ENCODE measurements around the gene SIPA1. TPM values are rescaled to one million over a fixed set of nuclear protein-coding genes. Genes with fewer than 3 reads are reported as not detected.

SIPA1 gene, protein sequence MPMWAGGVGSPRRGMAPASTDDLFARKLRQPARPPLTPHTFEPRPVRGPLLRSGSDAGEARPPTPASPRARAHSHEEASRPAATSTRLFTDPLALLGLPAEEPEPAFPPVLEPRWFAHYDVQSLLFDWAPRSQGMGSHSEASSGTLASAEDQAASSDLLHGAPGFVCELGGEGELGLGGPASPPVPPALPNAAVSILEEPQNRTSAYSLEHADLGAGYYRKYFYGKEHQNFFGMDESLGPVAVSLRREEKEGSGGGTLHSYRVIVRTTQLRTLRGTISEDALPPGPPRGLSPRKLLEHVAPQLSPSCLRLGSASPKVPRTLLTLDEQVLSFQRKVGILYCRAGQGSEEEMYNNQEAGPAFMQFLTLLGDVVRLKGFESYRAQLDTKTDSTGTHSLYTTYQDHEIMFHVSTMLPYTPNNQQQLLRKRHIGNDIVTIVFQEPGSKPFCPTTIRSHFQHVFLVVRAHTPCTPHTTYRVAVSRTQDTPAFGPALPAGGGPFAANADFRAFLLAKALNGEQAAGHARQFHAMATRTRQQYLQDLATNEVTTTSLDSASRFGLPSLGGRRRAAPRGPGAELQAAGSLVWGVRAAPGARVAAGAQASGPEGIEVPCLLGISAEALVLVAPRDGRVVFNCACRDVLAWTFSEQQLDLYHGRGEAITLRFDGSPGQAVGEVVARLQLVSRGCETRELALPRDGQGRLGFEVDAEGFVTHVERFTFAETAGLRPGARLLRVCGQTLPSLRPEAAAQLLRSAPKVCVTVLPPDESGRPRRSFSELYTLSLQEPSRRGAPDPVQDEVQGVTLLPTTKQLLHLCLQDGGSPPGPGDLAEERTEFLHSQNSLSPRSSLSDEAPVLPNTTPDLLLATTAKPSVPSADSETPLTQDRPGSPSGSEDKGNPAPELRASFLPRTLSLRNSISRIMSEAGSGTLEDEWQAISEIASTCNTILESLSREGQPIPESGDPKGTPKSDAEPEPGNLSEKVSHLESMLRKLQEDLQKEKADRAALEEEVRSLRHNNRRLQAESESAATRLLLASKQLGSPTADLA
- polyA plus RNA-seq (2013, experiment 1 of 2), result 35.0 TPM
- 34.6 TPM for polyA plus RNA-seq (2013, experiment 2 of 2)

DNA sequence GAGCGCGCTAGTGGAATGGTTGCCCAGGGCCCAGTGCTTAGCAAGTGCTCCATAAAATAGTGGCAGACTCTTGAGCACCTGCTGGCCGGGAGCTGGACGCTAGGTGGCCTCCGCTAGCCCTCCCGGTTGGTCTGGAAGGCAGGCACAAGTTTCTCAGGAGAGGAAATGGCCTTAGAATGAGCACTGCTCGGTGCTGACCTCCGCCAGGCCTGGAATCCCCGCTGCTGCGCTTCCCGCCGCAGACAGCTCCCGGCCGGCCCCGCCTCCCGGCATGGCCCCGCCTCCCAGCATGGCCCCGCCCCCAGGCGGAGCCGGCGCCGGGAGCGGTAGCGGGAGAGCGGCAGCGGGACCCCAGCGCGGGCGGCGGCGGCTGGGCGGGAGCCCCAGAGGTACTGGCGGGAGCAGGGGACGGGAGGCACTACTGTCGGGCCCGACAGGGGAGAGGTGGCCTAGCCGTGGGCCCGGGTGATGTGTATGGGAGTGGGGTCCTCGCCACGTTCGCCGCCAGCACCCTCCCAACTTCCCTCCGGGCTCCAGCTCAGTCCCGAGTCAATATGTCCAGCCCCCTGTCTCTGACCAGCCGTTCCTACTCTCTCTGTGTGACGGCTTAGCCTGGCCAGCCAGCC lies at the start of gene SIPA1:
TSS of gene SIPA1 (plus strand) at position 308 of the 626 bp plus-strand sequence. CDS start 2,821 bp downstream, outside the sequence.
- peaks cover 56 to 75% of the 10 kb centered on the region in 2 experiments for H3K36me3 ChIP-seq (ENCODE audit: control insufficient read depth in 1 of 2, insufficient read depth in 2 of 2, low read depth in 1 of 2, low read length in 2 of 2)
- WGBS, result 4% methylated on average over 21 of the region's 46 CpGs
- peak within 1 kb of the TSS; percentile 54 for H2AFZ ChIP-seq (ENCODE audit: low read depth, low read length)
- H2BK12ac ChIP-seq (ENCODE audit: low read length in 2 of 2), result peak within 1 kb of the TSS; percentile 11 to 38
- peak within 1 kb of the TSS; percentile 80 for H3K27ac ChIP-seq (ENCODE audit: low read length, poor library complexity, severe bottlenecking)
- no peak within 1 kb of the TSS for H2BK120ac ChIP-seq (ENCODE audit: low read depth, low read length)
- no peaks in the 10 kb centered on the region for H3K27me3 ChIP-seq (ENCODE audit: control insufficient read depth in 1 of 2, insufficient read depth in 1 of 2, low read length in 2 of 2)
- H2BK5ac ChIP-seq (ENCODE audit: low read depth, low read length, poor library complexity, severe bottlenecking), result peak within 1 kb of the TSS; percentile 8
- H3K9me3 ChIP-seq (ENCODE audit: control insufficient read depth, low read length), result no peaks in the 10 kb centered on the region
- H2BK15ac ChIP-seq (ENCODE audit: low read depth, poor library complexity, severe bottlenecking), result peak within 1 kb of the TSS; percentile 91
- H3K4me2 ChIP-seq (ENCODE audit: low read length, poor library complexity, severe bottlenecking), result peak within 1 kb of the TSS; percentile 76
- peak within 1 kb of the TSS in 1 of 2 experiments; percentile 72 for H3K14ac ChIP-seq (ENCODE audit: low read length in 2 of 2)
- peak within 1 kb of the TSS; percentile 77 for H2AK5ac ChIP-seq (ENCODE audit: low read length, severe bottlenecking)
- peak within 1 kb of the TSS; percentile 80 to 93 for H3K4me3 ChIP-seq (ENCODE audit: insufficient read depth in 1 of 2, low read depth in 1 of 2, low read length in 2 of 2)
- H3K4ac ChIP-seq (ENCODE audit: low read depth in 1 of 2, low read length in 2 of 2), result peak within 1 kb of the TSS; percentile 39 to 92
- peaks cover 48% of the 10 kb centered on the region for H3K79me1 ChIP-seq (replicated peaks; ENCODE audit: low read length, poor library complexity, severe bottlenecking)
- H3K23ac ChIP-seq (ENCODE audit: low read length in 2 of 2), result peak within 1 kb of the TSS in 1 of 2 experiments; percentile 50
- H3K9ac ChIP-seq (ENCODE audit: low read length), result peak within 1 kb of the TSS; percentile 87
- peak; percentile 96 for DNase-seq
- peak within 1 kb of the TSS; percentile 83 to 88 for H3K18ac ChIP-seq (ENCODE audit: low read depth in 1 of 2, low read length in 2 of 2)
- H4K8ac ChIP-seq (ENCODE audit: low read length), result peak within 1 kb of the TSS; percentile 78
- peaks cover 33% of the 10 kb centered on the region for H3K4me1 ChIP-seq (ENCODE audit: control insufficient read depth, insufficient read depth, low read depth, low read length)
- peak within 1 kb of the TSS; percentile 85 for H4K91ac ChIP-seq (ENCODE audit: low read length)

DNA sequence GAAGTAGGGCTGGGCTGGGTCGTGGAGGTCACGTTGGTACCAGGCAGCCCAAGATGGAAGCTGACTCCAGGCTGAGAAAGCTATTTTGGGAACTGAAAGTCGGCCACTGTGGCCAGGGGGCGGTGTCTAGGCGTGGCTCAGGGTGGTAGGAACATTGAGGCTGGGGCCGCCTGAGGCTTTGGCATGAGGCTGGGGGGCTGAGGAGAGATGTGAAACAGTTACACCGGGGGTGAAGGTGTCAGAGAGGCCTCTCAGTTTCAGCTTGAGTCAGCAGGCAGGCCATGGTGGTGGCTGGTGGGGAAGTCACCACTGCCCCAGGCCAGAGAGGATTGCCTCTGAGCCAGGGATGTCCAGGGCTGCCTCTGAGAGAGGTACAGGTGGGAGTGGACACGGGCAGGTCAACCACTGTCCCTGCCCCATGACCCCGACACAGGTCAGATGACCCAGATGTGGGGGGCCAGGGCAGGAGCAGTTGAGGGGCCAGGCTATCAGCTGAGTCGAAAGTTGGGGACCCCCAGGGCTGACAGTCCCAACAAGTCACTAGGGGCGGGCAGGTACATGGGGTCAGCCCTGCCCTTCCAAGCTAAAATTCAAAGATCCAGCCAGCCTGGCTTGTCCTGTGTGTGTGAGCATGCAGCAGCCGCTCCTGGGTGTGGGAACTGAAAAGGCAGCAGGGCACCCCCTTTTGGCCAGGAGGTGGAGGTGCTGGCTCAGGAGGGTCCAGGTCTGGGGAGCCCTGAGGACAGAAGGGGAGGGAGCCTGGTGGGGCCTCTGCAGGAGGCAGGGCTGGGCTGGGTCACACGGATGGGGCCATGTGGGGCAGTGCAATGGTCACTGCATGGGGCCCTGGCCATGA lies 49.5 kb upstream of the SIPA1 start:
- H3K4me1 ChIP-seq (ENCODE audit: control insufficient read depth, insufficient read depth, low read depth, low read length), result peaks cover 38% of the 10 kb centered on the region
- peak overlapping the region; percentile 29 to 63 for H3K18ac ChIP-seq (ENCODE audit: low read depth in 1 of 2, low read length in 2 of 2)

DNA sequence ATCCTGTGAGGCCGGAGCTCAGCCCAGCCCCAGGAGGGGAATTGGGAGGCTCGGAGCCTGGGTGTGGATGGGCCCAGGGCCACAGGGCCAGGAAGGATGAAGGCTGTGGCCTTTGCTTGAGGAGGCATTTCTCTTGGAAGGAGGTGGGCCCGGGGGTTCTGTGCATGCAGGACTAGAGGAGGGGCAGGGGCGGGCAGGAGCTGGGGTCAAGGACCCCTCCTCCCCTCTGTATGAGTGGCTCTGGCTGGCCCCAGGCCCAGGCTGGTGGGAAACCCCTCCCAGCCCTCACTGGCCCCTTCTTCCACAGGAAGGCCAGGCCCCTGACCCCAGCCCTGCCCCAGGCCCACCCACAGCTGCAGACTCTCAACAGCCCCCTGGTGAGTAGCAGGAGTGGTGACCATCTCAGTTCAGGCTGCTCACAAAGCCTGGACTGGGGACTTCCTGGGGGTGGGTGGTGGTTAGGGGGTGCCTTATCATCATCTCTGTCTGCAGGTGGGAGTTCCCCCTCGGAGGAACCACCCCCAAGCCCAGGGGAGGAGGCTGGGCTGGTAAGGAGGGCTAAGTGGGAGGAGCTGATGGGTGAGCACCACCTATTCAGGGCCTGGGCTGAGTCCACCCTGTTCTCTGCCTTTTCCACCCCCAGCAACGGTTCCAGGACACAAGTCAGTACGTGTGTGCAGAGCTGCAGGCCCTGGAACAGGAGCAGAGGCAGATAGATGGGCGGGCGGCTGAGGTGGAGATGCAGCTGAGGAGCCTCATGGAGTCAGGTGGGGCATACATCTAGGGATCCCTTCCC lies 48.3 kb upstream of the SIPA1 start:
- no peak overlapping the region for H3K4ac ChIP-seq (ENCODE audit: low read depth in 1 of 2, low read length in 2 of 2)
- no peaks in the 10 kb centered on the region for H3K9me3 ChIP-seq (ENCODE audit: control insufficient read depth, low read length)
- peak overlapping the region; percentile 79 for H2BK15ac ChIP-seq (ENCODE audit: low read depth, poor library complexity, severe bottlenecking)
- no peak overlapping the region for H3K4me2 ChIP-seq (ENCODE audit: low read length, poor library complexity, severe bottlenecking)
- H2BK12ac ChIP-seq (ENCODE audit: low read length in 2 of 2), result no peak overlapping the region
- no peak overlapping the region for H2BK5ac ChIP-seq (ENCODE audit: low read depth, low read length, poor library complexity, severe bottlenecking)
- H2AK5ac ChIP-seq (ENCODE audit: low read length, severe bottlenecking), result no peak overlapping the region
- no peak overlapping the region for H3K4me3 ChIP-seq (ENCODE audit: insufficient read depth in 1 of 2, low read depth in 1 of 2, low read length in 2 of 2)
- no peak overlapping the region for H2AFZ ChIP-seq (ENCODE audit: low read depth, low read length)
- peaks cover 14% of the 10 kb centered on the region for H3K79me1 ChIP-seq (replicated peaks; ENCODE audit: low read length, poor library complexity, severe bottlenecking)
- no peak overlapping the region for H3K23ac ChIP-seq (ENCODE audit: low read length in 2 of 2)
- no peaks in the 10 kb centered on the region for H3K27me3 ChIP-seq (ENCODE audit: control insufficient read depth in 1 of 2, insufficient read depth in 1 of 2, low read length in 2 of 2)
- no peak overlapping the region for H3K9ac ChIP-seq (ENCODE audit: low read length)
- no peak overlapping the region for H3K18ac ChIP-seq (ENCODE audit: low read depth in 1 of 2, low read length in 2 of 2)
- WGBS, result 87% methylated on average over 7 of the region's 9 CpGs
- peaks cover 44 to 50% of the 10 kb centered on the region in 2 experiments for H3K36me3 ChIP-seq (ENCODE audit: control insufficient read depth in 1 of 2, insufficient read depth in 2 of 2, low read depth in 1 of 2, low read length in 2 of 2)
- peak overlapping the region; percentile 41 for H4K91ac ChIP-seq (ENCODE audit: low read length)
- H2BK120ac ChIP-seq (ENCODE audit: low read depth, low read length), result no peak overlapping the region
- no peak overlapping the region for H3K27ac ChIP-seq (ENCODE audit: low read length, poor library complexity, severe bottlenecking)
- H4K8ac ChIP-seq (ENCODE audit: low read length), result peak overlapping the region; percentile 46
- DNase-seq, result no peak
- H3K14ac ChIP-seq (ENCODE audit: low read length in 2 of 2), result no peak overlapping the region
- H3K4me1 ChIP-seq (ENCODE audit: control insufficient read depth, insufficient read depth, low read depth, low read length), result peaks cover 39% of the 10 kb centered on the region

More for the DNA sequence above, 49.5 kb upstream of the SIPA1 start:
- Histone ChIP-seq H3K79me1 (replicated peaks; ENCODE audit: low read length, poor library complexity, severe bottlenecking) (peaks cover 17% of the 10 kb centered on the region), H2BK15ac (ENCODE audit: low read depth, poor library complexity, severe bottlenecking) (no peak overlapping the region), H3K27me3 (ENCODE audit: control insufficient read depth in 1 of 2, insufficient read depth in 1 of 2, low read length in 2 of 2) (no peaks in the 10 kb centered on the region), H2BK120ac (ENCODE audit: low read depth, low read length) (peak overlapping the region; percentile 11), H3K4me2 (ENCODE audit: low read length, poor library complexity, severe bottlenecking) (no peak overlapping the region), H3K36me3 (ENCODE audit: control insufficient read depth in 1 of 2, insufficient read depth in 2 of 2, low read depth in 1 of 2, low read length in 2 of 2) (peaks cover 50 to 53% of the 10 kb centered on the region in 2 experiments), H3K9me3 (ENCODE audit: control insufficient read depth, low read length) (no peaks in the 10 kb centered on the region), H2AFZ (ENCODE audit: low read depth, low read length) (no peak overlapping the region), H2BK12ac (ENCODE audit: low read length in 2 of 2) (peak overlapping the region; percentile 27 to 42), H3K14ac (ENCODE audit: low read length in 2 of 2) (peak overlapping the region in 1 of 2 experiments; percentile 41), H3K27ac (ENCODE audit: low read length, poor library complexity, severe bottlenecking) (no peak overlapping the region), H4K91ac (ENCODE audit: low read length) (peak overlapping the region; percentile 88), H2BK5ac (ENCODE audit: low read depth, low read length, poor library complexity, severe bottlenecking) (no peak overlapping the region), H3K4me3 (ENCODE audit: insufficient read depth in 1 of 2, low read depth in 1 of 2, low read length in 2 of 2) (no peak overlapping the region), H3K23ac (ENCODE audit: low read length in 2 of 2) (peak overlapping the region in 1 of 2 experiments; percentile 6), H2AK5ac (ENCODE audit: low read length, severe bottlenecking) (peak overlapping the region; percentile 66), H3K4ac (ENCODE audit: low read depth in 1 of 2, low read length in 2 of 2) (peak overlapping the region in 1 of 2 experiments; percentile 54), H4K8ac (ENCODE audit: low read length) (peak overlapping the region; percentile 85), H3K9ac (ENCODE audit: low read length) (peak overlapping the region; percentile 59)
- 66% methylated on average over 13 of the region's 13 CpGs for WGBS
- peak; percentile 59 for DNase-seq
